HG02798 (cell line): Measurements from ENCODE around the gene TMED1.
"Not testable (repeated sequence)": the region's sequence is repeated elsewhere in the genome, so short reads cannot be mapped to it uniquely, and the experiment has no call there.

Source experiments
- ATAC-seq: cut with Tn5 transposase; IDR thresholded peaks from one replicate; pipeline ENCODE4 v1.9.1; 2021; ENCODE audit warnings: mild to moderate bottlenecking; ENCODE audit not compliant: unreplicated experiment, poor library complexity

Gene TMED1

DNA sequence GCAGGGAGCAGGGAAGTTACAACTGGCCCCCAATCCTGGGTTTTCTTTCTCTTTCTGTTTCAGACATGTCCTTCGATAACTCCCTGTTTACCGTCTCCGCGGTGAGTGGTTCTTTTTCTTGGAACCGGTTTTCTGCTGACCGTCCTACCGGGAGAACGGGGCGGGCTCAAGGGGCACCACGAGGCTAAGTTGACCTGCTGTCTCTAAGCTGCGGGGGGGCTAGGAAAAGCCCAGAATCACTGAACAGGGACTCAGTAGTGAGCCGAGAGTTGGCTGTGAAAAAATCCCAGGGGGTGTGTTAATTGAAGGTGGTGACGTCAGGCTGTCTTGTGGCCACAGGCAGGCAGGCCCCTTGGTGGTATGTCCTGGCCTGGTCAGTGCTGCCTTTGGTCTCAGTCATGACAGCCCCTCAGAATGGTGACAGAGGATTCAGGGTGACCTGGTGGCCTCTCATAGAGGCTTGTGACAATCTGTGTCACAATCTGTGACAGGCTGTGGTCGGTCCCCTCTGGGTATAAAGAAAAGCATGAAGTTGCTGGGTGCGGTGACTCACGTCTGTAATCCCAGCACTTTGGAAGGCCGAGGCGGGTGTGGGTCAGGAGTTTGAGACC, 27.2 kb upstream of the TMED1 start:
- ATAC-seq = no peak

GRCh38 chr19:10862561-10863106, 26.6 kb upstream of the TMED1 start:
- no peak for ATAC-seq

- ATAC-seq = no peak
Observed at GRCh38 chr19:10861103-10861651, 25.2 kb upstream of the TMED1 start.

DNA sequence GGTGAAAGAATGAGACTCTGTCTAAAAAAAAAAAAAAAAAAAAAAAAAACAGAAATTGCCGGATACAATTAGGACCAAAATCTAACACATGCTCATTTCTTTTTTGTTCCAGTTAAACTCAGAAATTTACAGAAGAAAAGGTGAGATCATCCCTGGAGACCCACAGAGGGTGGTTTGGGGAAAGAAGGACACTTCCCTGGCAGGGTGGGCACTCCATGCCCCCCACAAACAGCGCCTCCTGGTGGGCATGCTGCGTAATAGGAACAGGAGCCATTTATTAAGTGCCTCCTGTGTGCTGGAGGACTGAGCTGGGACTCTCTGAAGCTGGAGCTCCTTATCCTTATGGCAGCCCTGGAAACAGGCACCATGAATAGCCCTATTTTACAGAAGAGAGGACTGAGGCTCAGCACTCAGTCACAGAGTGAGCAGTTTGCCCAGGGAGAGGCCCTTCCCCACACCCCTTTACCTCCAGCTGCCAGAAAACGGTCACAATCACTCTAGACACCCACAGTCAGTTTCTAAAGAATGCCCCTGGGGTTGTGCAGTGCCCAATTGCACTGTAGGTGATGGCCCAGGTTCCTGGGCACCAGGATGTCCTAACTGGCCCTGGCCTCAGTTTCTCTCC, 22.3 kb upstream of the TMED1 start:
- no peak for ATAC-seq

GRCh38 chr19:10856899-10857298, 20.9 kb upstream of the TMED1 start:
- ATAC-seq = not testable (repeated sequence)

DNA sequence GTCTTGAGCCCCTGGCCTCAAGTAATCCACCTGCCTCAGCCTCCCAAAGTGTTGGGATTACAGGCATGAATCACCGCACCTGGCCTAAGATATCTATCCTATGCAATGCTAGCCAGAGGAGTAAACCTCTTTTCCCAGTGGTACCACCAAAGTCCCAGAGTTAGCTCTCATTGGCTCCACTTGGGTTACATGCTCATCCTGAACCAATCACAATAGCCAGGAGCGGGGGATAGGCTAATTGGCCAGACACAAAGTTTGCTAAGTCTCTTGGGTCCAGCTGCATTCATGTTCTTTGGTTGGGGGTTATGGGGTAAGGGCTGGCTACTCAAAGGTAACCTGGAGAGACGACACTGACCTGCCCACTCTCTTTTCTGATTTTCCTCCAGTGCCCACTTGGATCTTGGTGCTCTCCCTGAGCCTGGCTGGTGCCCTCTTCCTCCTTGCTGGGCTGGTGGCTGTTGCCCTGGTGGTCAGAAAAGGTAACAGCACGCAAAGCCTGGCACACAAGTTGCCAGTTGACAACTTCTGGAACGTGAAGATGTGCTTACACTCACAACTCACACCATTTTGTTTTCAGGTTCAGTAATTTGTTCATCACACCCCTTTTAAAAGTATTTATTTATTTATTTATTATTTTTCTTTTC, 20.0 kb upstream of the TMED1 start:
- ATAC-seq = no peak

DNA sequence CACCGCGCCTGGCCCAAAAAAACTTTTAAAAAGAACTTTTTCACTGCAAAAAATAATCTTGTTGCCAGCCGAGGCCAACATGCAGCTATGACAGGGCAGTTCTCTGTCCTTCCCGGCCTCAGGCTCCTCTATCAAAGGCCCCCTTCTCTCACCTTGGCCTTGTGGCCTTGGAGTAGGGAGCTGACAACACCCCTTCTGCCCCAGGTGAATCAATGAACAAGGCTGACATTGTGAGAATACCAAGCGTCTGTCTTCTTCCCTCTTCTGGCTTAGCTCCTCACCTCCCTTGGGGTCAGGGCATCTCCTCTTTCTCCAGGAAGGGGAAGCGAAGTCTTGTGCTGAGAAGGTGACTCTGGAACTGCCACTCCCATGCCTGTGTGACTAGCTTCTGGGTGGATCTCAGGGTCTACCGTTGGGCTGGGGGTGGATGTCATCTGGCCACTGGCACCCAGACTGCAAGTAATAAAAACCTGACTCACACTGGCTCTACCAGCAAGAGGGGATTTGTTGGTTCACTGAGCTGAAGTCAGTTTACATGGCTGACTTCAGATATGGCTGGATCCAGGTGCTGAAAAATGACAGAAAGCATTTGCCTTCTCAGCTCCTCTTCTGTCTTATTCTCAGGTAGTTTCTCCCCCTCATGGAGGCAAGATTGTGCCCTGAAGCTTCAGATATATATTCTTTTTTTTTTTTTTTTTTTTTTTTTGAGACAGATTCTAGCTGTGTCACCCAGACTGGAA, 18.5 kb upstream of the TMED1 start:
- no peak for ATAC-seq

GRCh38 chr19:10852941-10853340, 16.9 kb upstream of the TMED1 start:
- ATAC-seq = no peak

DNA sequence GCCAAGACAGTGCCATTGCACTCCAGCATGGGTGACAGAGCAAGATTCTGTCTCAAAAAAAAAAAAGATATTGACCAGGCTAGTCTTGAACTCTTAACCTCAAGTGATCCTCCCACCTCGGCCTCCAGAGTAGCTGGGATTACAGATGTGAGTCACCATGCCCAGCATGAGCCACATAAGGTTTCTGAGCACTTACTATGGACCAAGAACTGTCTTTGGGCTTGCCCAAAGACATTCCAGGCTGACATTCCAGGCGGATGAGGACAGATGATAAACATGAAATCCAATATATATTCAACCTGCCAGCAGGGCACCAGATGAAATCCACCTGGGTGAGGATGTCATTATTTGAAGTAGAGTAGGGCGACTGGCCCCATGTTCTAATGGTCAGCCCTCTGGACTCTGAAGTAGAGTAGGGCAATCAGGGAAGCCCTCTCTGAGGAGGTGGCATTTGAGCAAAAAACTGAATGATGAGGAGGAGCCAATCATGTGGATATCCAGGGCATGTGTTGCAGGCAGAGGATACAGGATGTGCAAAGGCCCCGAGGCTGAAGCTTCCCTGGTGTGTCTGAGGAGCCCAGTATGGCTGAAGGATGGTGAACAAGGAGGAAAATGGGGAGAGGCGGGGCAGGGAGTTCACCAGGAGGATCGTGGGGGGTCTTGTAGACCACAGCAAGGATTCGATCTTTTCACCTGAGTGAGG, 16.2 kb upstream of the TMED1 start:
- no peak for ATAC-seq

DNA sequence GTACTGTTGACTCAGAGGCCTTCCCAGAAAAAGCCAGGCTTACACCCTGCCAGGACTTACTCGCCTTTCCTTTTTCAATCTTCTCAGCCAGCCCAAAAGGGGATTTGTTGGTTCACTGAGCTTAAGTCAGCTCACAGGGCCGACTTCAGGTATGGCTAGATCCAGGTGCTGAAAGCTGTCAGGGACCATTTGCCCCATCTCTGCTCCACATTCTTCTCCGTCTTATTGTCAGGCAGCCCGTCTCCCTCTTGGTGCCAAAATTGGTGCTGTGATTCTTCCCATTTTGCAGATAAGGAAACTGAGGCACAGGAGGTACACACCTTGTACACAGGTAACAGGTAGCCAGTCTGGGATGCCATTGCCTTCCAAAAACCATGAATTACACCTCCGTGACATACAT, 14.6 kb upstream of the TMED1 start:
- ATAC-seq = no peak

DNA sequence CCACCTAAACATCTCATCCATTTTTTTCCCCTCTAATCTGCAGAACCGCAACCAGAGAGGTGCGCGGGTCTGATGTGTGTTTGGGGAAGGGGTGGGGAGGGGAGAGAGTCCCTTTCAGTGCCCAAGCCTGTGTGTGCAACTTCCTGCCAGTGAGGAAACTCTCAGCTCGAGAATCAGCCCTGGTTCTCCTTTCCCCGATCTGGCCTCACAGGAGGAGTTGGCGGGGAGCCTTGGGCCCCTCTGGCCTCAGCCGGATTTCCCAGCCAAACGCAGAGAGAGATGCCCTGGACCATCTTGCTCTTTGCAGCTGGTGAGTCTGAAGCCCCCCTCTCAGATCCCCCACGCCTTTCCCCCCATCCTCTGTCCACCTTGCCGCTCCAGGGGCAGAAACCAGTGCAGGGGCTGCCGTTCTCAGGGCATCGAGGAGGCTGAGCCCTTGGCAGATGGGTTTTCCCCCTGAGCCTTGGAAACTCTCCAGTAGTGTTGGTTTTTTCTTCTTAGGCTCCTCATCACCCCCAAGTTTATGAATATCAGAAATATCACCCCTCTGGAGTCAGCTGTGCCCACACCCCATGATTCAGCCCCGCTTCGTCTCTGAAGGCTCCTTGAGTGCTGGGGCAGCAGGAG, 12.3 kb upstream of the TMED1 start, which contains the start of gene C19orf38:
Gene C19orf38 (plus strand): TSS at position 186 of the 627 bp plus-strand sequence. CDS start 94 bp downstream, at position 280.
- no peak for ATAC-seq

- no peak for ATAC-seq
Observed at GRCh38 chr19:10846500-10847202, 10.6 kb upstream of the TMED1 start.

GRCh38 chr19:10842788-10843187, 6.8 kb upstream of the TMED1 start:
- ATAC-seq = no peak

GRCh38 chr19:10839114-10840050, 3.4 kb upstream of the TMED1 start:
- no peak for ATAC-seq

GRCh38 chr19:10838377-10838776, 2.4 kb upstream of the TMED1 start:
- no peak for ATAC-seq

DNA sequence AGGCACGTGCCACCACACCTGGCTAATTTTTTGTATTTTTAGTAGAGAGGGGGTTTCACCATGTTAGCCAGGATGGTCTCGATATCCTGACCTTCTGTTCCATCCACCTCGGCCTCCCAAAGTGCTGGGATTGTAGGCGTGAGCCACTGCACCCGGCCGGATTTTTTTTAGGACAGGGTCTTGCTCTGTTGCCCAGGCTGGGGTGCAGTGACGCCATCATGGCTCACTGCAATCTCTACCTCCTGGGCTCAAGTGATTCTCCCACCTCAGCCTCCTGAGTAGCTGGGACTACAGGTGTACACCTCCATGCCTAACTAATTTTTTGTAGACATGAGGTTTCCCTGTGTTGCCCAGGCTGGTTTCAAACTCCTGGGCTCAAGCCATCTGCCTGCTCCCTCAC, 1.6 kb upstream of the TMED1 start:
- ATAC-seq = not testable (repeated sequence)

GRCh38 chr19:10836479-10837330, 693 bp upstream of the TMED1 start:
- peak; percentile 12 for ATAC-seq
